Stimulated activated CD4-positive, alpha-beta T cell treated with anti-CD3 and anti-CD28 coated beads, Interleukin-2, amount 100 ng/mL, for 24 hours (primary cell): ENCODE results near the gene HNF4A.
"Not testable (repeated sequence)": the region's sequence is repeated elsewhere in the genome, so short reads cannot be mapped to it uniquely, and the experiment has no call there.

Source experiments
- DNase-seq, 2 donors: peaks; one replicate each; pipeline ENCODE4 v3.0.0-alpha.2; 2020

HNF4A gene

GRCh38 chr20:44448753-44449546 is 93.5 kb downstream of the HNF4A start:
- DNase-seq, result peak in 1 of 2 donors; percentile 6

DNA sequence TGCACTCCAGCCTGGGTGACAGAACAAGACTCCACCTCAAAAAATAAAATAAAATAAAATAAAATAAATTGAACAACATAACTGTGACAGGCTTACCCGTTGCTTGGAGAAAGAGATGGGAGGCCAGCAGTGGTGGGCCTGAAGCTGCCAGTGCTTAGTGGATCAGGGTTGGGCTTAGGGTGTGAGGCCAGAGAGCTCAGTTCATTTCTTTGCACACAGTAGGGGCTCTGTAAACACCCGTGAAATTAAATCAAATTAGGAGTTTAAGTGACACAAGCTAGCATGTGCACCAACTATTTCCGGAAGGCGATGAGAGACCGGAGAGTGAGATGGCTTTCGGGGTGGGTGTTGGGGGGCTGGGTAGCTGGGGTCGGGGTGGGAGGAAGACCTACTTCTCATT is 94.4 kb downstream of the HNF4A start:
- DNase-seq, result no peak

DNA sequence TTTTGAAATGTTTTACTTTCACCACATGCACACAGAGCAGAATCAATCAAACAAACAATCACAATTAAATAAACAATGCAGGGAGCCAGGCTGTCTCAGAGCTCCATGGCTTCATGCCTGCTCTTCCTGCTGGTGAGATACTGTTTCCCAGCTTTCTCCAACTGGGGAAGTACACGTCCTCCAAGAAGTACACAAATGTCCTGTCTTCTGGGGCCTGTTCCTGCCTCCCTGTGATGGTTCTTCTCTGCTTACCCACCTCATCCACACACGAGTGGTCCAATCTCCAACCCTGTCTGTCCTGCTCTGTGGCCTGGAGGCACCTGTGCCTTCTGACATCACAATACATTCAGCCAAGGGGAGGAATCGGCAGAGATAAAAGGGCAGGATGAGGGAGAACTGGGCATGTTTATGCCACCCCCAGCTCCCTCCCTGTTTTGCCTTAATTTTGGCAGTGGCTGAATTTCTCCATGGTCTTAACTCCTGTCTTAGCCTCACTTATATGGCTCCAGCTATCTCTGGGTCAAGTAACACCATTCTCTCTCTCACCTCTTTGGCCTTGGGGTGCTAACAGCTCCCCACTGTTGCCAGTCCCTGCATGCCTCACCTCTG is 94.9 kb downstream of the HNF4A start:
- DNase-seq, result no peak

DNA sequence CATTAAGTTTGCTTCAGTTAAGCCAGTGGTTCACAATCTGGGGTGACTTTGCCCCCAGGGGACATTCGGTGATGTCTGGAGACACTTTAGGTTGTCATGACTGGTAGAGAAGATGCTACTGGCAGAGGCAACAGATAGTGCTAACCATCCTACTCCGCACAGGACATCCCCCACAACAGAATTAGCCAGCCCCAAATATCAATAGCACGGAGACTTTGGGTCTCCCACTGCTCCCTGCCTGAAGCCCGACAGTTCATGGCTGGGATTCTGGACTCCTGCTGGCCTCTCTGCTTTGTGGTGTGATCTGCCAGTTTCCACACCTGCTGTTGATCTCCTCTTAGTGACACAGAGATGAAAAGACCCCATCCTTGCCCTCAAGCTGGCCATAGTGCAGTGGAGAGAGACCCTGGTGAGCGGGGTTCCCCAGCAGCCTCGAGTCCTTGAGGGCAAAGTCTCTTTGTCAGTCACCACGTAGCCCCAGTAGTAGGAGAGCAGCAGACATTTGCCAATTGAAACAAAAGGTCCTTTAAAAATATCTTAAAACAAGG is 95.5 kb downstream of the HNF4A start:
- no peak for DNase-seq

- no peak for DNase-seq
Observed at GRCh38 chr20:44454306-44454963, 98.9 kb downstream of the HNF4A start.

DNA sequence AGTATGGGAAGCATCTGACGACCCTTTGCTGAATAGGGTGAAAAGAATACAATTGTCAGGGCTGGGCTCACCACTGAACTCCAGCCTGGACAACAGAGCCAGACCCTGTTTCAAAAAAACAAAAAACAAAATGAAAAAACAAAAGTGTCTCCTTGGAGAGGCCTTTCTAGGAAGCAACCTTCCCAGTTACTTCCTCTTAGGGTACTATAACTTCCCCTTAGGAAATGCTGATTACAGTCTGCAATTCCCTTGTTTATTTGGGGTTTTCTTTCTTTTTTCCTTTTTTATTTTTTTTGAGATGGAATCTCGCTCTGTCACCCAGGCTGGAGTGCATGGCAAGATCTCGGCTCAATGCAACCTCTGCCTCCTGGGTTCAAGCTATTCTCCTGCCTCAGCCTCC is 99.6 kb downstream of the HNF4A start:
- no peak for DNase-seq

DNA sequence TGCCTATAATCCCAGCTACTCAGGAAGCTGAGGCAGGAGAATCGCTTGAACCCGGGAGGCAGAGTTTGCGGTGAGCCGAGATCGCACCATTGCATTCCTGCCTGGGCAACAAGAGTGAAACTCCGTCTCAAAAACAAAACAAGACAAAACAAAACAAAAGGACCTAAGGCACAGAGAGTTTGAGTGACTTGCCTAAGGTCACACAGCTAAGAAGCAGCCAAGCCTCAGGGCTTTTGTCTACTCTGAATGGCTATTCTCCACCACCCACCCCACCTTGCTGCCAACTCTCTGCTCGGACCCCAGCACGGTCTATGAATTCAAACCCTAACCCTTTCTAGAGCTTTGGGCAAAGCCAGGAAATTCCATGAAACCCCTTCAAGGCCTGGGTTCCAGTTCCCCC is 101.1 kb downstream of the HNF4A start:
- no peak for DNase-seq

GRCh38 chr20:44457016-44457415 is 101.5 kb downstream of the HNF4A start:
- DNase-seq, result no peak

DNA sequence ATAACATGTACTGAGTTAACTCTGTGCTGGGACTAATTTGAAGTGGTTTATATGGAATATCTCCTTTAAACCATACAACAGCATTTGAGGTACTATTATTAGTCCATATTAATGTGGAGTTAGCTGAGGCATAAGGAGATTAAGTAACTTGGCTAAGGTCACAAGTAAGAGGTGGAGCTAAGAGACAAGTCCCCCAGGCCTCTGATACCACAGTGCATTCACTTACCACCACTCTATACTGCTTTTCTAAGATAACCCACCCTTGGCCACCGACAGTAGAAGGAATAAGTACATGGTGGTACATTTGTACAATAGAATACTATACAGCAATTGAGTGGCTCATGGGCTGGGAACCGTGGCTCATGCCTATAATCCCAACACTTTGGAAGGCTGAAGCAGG is 103.8 kb downstream of the HNF4A start:
- no peak for DNase-seq

DNA sequence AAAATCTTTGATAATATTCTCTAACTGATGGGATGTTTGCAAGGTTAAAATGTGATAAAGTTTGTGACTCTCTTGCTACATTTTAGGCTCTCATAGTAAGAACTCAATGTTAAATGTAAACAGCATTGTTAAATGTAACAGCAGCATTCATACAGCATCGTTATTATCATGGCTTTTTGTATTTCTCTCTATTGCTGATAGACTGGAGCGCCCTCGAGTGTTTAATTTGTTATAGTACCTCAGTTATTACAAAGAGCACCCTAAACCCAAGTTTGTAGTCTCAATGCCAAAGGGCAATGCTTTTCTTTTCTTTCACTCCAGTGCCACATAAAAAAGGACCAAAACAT is 105.3 kb downstream of the HNF4A start:
- no peak for DNase-seq

DNA sequence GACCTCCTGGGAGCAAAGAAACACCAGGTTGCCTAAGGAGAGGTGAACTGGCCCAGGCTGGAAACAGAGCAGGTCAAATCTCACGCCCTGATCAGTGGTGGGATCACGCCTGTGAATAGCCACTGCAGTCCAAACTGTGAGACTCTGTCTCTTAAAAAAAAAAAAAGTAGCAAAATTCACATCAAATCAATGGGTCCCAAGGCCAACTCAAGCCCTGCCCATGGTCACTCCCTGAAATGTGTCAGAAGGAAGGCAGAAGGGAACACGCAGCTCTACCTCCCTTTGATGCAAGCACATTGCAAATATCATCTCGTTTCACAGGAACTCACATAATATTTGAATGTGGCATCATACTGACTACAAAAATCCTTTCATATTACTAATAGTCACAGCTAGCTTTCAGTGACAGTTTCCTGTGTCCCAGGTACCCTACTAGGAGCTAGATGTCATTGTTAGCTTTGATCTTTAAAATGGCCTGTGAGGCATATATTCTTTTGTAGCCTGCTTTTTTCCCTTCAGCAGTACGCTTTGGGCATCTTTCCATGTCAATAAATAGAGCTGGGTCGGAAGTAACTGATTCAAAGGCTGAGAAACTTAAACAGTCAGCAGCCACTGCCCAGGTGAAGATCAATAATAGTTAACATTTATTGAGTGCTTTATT is 105.8 kb downstream of the HNF4A start:
- DNase-seq, result no peak

GRCh38 chr20:44461803-44462174 is 106.3 kb downstream of the HNF4A start:
- no peak for DNase-seq

DNA sequence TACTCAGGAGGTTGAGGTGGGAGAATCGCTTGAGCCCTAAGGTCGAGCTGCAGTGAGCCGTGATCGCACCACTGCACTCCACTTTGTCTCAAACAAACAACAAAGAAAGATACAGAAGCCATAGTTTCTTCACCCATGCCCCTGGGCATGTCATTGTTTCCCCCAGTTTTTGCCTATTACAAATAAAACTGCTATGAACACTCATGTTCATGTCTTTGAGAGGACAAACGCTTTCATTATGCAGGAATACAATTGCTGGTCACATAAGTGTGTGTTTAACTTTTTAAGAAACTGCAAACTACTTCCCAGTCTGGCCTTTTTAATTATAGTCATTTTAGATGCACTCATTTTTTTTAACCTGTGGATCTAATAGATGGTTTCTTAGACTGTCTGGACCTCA is 108.0 kb downstream of the HNF4A start:
- DNase-seq, result no peak

DNA sequence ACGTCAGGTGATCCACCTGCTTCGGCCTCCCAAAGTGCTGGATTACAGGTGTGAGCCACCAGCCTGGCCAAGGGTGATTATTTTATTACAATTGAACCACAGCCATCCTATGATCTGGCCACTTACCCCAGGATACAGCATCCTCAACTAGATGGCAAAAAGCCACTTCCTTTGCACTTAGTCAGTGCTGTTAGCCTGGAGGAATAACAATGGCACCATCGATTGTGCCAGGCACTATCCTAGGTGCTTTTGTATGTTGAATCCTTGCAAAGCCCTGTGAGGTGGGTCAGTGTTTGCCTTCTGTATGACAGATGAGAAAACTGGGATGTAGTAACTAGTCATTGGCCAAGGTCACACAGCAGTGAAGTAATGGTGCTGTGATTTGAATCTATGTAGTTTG is 109.0 kb downstream of the HNF4A start:
- DNase-seq, result no peak

DNA sequence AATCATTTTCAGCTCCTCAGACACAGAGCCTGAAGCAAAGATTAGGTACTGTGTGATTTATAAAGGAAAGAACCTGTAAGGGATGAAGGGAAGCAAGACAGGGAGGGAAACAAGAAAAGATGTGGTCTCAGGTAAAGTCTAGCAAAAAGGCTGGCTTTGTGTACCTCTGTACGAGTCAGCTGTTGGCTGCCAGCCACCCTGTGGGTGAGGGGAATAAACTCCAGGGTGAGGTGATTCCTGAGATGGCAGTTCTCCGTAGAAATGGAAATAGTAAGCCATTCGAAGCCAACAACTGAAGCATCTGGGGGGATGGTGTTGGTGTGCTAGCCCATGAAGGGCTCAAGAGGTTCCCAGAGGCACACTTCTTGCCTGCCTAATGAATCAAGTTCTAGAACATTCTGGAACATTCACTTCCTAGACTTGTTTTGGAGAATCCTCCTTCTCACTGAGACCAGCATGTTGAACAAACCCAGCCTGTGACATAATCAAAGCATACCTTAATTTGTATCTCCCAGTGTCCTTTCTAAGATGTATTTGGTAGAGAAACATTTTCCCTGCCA is 109.6 kb downstream of the HNF4A start:
- DNase-seq, result no peak

- DNase-seq, result no peak
Observed at GRCh38 chr20:44467289-44467883, 111.9 kb downstream of the HNF4A start.

GRCh38 chr20:44468044-44468782 is 112.7 kb downstream of the HNF4A start:
- no peak for DNase-seq

DNA sequence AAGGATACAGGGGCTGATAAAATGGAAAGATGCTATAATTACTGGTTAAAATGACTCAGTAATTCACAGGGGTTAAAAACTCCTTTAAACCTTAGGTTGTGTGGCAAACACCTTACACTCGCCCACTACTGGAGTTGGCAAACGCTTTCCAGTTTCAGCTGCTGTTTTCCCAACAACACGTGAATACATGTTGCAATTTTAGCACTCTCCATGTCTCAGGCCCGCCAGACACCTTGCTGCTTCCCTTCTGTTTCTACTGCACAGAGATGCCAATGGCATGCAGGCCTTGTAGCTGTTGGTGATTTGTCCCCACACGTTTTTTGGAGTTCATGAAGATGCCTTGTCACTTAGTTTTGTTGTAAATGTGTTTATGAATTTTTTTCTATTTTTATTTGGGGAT is 114.8 kb downstream of the HNF4A start:
- DNase-seq, result no peak

DNA sequence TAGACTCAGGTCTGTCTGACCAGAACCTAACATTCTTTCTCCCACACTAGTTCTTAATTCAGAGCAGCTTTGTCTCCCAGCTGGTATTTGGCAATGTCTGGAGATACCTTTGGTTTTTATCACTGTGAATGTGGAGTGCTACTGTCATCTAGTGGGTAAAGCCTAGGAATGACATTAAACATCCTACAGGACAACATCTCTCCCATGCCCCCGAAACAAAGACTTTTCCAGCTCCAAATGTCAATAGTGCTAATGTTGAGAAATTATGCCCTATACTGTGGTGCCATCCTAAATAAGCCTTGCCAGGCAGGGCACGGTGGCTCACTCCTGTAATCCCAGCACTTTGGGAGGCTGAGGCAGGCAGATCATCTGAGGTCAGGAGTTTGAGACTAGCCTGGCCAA is 116.0 kb downstream of the HNF4A start:
- DNase-seq, result no peak

DNA sequence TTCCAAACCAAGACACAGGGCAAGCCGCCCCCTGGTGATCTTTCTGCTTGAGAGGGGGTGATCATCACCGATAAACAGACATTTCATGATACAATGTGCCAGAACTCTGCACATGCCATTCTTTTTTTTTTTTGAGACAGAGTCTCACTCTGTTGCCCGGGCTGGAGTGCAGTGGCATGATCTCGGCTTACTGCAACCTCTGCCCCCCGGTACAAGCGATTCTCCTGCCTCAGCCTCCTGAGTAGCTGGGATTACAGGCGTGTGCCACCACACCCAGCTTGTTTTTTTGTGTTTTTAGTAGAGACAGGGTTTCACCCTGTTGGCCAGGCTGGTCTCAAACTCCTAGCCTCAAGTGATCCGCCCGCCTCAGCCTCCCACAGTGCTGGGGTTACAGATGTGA is 116.8 kb downstream of the HNF4A start:
- DNase-seq, result not testable (repeated sequence)

DNA sequence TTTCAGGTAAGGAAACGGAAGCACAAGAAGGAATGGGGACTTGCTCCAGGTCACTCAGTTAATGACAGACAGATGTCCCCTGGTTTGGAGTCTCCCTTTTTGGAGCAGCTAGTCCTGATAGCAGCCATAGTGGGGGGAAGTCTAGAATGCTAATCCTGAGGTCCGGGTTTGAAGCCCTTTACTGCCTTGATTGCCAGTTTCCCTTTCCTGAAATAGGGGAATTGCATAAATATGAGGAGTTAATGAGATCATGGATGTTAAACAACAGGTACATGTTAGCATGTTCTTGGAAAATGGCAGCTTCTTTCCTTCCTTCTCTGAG is 119.8 kb downstream of the HNF4A start:
- DNase-seq, result no peak
